BE2C (cell line): ENCODE results near the gene PGPEP1.

Experiments
- DNase-seq: peaks from one replicate; pipeline ENCODE4 v3.0.0-alpha.2; 2020
- H3K27me3 ChIP-seq: fragments of 250-450 bp; sonication (Bioruptor Pico); 2 replicates; pipeline ENCODE4 v1.5.1; 2020; ENCODE audit warnings: mild to moderate bottlenecking
- H3K36me3 ChIP-seq: fragments of 250-450 bp; sonication (Bioruptor Pico); 2 replicates; pipeline ENCODE4 v1.5.1; 2020; ENCODE audit warnings: mild to moderate bottlenecking
- H3K4me1 ChIP-seq: fragments of 250-450 bp; sonication (Bioruptor Pico); 2 replicates; pipeline ENCODE4 v1.5.1; 2020
- H3K4me3 ChIP-seq: 2 replicates; pipeline ENCODE4 v1.5.1; 2011; ENCODE audit warnings: low read depth, low read length
- H3K9me3 ChIP-seq: fragments of 250-450 bp; sonication (Bioruptor Pico); 2 replicates; pipeline ENCODE4 v1.5.1; 2020
- TF ChIP-seq, protein P1 (sequence below): IDR thresholded peaks from 2 replicates; pipeline ENCODE4 v1.5.1; 2012; ENCODE audit warnings: mild to moderate bottlenecking, low read depth, low read length

PGPEP1 gene

DNA sequence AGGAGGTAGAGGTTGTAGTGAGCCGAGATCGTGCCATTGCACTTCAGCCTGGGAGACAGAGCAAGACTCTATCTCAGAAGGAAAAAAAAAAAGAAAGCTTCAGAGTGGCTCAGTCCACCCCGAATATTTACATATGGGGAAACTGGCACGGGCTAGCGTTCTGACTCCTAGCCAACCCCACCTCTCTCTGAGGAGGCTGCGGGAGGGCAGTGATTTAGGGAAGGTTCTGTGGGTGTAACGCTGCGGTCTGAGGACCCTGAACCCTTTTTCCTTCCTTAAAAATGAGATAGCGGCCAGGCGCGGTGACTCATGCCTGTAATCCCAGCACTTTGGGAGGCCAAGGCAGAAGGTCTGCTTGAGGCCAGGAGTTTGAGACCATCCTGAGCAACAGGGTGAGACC lies 52.0 kb downstream of the PGPEP1 start:
- Histone ChIP-seq H3K4me1 (no peaks in the 10 kb centered on the region), H3K4me3 (no peak overlapping the region), H3K36me3 (no peaks in the 10 kb centered on the region), H3K27me3 (peaks cover 5% of the 10 kb centered on the region; the same call in 1 of the 2 replicates), H3K9me3 (no peaks in the 10 kb centered on the region)
- no peak for DNase-seq
- TF ChIP-seq, protein P1, sequence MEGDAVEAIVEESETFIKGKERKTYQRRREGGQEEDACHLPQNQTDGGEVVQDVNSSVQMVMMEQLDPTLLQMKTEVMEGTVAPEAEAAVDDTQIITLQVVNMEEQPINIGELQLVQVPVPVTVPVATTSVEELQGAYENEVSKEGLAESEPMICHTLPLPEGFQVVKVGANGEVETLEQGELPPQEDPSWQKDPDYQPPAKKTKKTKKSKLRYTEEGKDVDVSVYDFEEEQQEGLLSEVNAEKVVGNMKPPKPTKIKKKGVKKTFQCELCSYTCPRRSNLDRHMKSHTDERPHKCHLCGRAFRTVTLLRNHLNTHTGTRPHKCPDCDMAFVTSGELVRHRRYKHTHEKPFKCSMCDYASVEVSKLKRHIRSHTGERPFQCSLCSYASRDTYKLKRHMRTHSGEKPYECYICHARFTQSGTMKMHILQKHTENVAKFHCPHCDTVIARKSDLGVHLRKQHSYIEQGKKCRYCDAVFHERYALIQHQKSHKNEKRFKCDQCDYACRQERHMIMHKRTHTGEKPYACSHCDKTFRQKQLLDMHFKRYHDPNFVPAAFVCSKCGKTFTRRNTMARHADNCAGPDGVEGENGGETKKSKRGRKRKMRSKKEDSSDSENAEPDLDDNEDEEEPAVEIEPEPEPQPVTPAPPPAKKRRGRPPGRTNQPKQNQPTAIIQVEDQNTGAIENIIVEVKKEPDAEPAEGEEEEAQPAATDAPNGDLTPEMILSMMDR: no peak

DNA sequence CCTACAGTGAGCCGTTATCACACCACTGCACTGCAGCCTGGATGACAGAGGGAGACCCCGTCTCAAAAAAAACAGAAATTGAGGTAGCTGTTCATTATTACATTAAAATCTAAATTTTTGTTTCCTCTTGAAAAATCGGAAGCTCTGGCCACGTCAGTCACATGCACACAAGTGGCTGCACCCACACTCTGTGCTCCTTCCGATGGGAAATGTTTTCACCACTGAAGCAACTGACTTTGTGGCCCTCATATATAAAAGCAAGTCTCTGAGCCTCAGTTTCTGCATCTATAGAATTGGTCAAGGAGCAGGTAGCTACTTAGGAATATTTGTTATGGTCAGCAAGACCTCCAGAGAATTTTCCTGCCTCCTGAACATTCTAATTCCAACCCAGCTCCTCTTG lies 52.5 kb downstream of the PGPEP1 start:
- H3K27me3 ChIP-seq: peaks cover 3% of the 10 kb centered on the region

DNA sequence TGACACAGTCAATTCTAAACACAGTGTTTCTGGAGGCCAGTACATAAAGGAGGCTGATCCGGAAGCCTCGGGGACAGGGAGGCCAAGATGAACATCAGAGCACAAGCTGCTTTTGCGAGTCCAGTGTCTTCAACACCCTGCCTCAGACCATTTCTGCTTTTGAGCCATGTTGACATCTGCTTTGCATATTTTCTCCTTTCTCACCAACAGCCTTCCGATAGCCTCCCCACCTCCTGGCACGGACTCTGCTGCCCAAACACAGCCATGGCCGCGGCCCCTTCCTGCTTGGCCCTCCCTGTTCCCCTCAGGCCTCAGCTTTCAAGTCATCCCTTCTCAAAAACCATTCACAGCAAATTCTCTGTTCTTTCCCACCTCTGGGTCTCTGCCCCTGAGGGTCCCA lies 53.4 kb downstream of the PGPEP1 start:
- TF ChIP-seq, protein P1: no peak
- no peak overlapping the region for H3K4me3 ChIP-seq
- no peaks in the 10 kb centered on the region for H3K36me3 ChIP-seq
- no peak for DNase-seq
- no peaks in the 10 kb centered on the region; the same call in 1 of the 2 replicates for H3K27me3 ChIP-seq
- no peaks in the 10 kb centered on the region for H3K4me1 ChIP-seq
- no peaks in the 10 kb centered on the region for H3K9me3 ChIP-seq

More for the DNA sequence above, 52.5 kb downstream of the PGPEP1 start:
- DNase-seq: no peak
- Histone ChIP-seq H3K9me3 (no peaks in the 10 kb centered on the region), H3K36me3 (no peaks in the 10 kb centered on the region), H3K4me3 (no peak overlapping the region), H3K4me1 (no peaks in the 10 kb centered on the region)
- TF ChIP-seq, protein P1: no peak

DNA sequence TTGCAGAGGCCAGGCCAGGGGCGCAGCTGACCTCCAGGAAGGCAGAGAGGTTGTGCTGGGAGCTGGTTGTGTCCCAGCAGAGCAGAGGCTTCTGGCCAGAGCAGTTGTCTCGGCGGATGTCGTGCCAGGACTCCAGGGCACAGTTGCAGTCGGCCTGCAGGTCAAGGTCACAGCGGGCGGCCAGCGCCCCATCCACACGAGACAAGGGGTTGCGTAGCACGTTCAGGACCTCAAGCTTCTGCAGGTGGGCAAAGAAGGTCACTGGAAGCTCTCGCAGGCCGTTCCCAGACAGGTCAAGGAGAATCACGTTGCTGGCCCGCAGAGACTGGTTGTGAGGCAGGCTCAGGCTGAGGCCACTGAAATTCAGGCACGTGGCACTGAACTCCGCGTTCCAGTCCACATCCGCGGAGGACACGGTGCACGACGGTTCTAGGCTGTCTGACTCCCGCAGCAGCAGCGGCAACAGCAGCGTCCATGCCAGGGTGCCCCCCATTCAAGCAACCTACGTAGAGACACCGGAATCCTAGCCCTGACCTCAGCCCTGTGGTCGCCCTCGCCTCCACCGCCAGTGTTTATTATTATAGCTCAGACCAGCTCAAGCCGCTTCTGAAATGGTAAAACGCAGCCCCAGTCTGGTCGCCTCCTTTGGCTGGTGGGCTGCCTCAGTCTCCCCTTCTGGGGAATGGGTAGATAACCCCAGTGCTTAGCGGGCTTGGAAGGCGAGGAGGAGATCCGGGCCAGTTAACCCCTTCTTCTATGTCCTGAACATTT lies 56.3 kb downstream of the PGPEP1 start:
- Histone ChIP-seq H3K4me1 (no peaks in the 10 kb centered on the region), H3K36me3 (no peaks in the 10 kb centered on the region), H3K27me3 (no peaks in the 10 kb centered on the region; the same call in 1 of the 2 replicates), H3K9me3 (no peaks in the 10 kb centered on the region), H3K4me3 (no peak overlapping the region)
- TF ChIP-seq, protein P1: no peak
- no peak for DNase-seq

DNA sequence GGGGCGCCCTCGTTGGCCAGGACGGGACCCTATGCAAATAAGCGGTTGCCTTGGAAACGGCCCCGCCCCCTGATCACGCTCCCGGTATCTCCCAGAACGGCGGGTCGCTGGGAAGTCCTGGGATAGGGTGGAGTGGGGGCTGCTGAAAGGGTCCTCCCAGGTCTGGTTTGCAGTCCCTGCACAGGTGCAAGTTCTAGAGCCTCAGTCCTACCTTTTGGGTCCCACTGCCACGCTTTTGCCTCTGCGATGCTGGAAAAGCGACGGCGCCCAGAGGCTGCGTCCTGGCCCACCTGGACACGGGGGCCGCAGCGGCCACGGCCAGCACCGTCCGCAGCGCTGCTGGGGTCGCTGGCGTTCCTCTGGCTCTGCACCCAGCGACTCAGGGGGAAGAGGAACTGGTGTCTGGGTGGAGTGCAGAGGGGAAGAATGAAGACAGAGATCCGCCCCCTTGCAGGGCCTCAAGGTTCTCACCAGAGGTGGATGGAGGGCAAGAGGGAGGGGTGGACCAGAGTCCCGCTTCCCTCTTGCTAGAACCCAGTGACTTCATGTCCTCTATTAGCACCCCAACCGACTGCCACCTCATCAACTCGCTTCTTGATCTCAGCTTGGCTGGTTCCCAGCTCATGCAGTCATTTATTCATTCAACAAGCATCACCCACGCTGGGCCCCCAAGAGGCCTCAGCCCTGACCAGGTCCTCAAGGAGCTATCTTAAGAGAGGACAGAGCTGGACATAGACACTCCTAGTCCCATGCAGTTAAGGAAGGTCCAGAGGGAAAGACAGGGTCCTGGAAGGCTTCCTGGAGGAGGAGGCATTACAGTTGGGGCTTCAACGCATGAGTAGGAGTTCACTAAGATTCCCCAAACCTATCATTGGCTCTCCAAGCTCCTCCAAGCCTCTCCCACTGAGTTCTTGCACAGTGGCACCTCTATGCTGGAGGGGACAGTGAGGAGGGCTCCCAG lies 57.1 kb downstream of the PGPEP1 start, which contains the start of gene LRRC25:
Gene LRRC25, minus strand, starts transcription at position 381 of the 961 bp plus-strand sequence. CDS start 659 bp downstream, outside the sequence.
- DNase-seq: peak; percentile 58
- Histone ChIP-seq H3K27me3 (no peaks in the 10 kb centered on the region; the same call in 1 of the 2 replicates), H3K4me1 (no peaks in the 10 kb centered on the region), H3K36me3 (no peaks in the 10 kb centered on the region), H3K4me3 (no peak within 1 kb of the TSS), H3K9me3 (no peaks in the 10 kb centered on the region)
- TF ChIP-seq, protein P1: no peak
